GM12878 (cell line): ENCODE results near the gene EXOC4. TPM values are rescaled to one million over a fixed set of nuclear protein-coding genes. Genes with fewer than 3 reads are reported as not detected.

ENCODE experiments used
- ATAC-seq: fragments of 200-7000 bp; cut with Tn5 transposase; 3 replicates; pipeline ENCODE4 v1.9.1; 2020; ENCODE audit warnings: mild to moderate bottlenecking, moderate library complexity
- BruUV-seq: library from RNA; stranded (reverse); fragments of 400-500 nt; replicated peaks from 2 replicates; lab custom pipeline; 2021; lab: Mats Ljungman, UMichigan
- CTCF ChIA-PET: fragments of 300-600 bp; sonication (Branson Sonifier 250); formaldehyde crosslinking; extraction: SDS; loops from one replicate; lab custom pipeline; 2021; ENCODE audit warnings: inconsistent platforms; lab: Yijun Ruan, JAX
- POLR2A ChIA-PET: fragments of 350-600 bp; formaldehyde crosslinking; extraction: SDS; loops from one replicate; lab custom pipeline; 2021; ENCODE audit warnings: inconsistent platforms; lab: Charles Lee
- RAD21 ChIA-PET: fragments of 300-600 bp; sonication (Branson Sonifier 250); formaldehyde crosslinking; loops from one replicate; lab custom pipeline; 2023; ENCODE audit warnings: antibody characterized with exemption; ENCODE audit not compliant: unreplicated experiment; lab: Charles Lee
- SMC1A ChIA-PET: fragments of 300-600 bp; sonication (Branson Sonifier 250); formaldehyde crosslinking; loops from one replicate; lab custom pipeline; 2023; ENCODE audit not compliant: unreplicated experiment, uncharacterized antibody; lab: Charles Lee
- DNase-seq: peaks from one replicate; pipeline ENCODE4 v3.0.0-alpha.2; 2011; ENCODE audit warnings: low read depth, low spot score
- FAIRE-seq: peaks from 3 replicates; lab custom pipeline; 2011; peaks lifted over from hg19 to GRCh38; lab: Jason Lieb, UNC
- H2AFZ ChIP-seq: 2 replicates; pipeline ENCODE4 v1.6.0; 2011; ENCODE audit warnings: low read depth, low read length, control low read depth; ENCODE audit not compliant: control insufficient read depth
- H3K27ac ChIP-seq: 2 replicates; pipeline ENCODE4 v1.5.1; 2011; ENCODE audit warnings: control low read depth; ENCODE audit not compliant: control insufficient read depth, insufficient read depth
- H3K27me3 ChIP-seq, 2 experiments: replicated peaks in 1 of 2; 2 replicates each; pipeline versions ENCODE4 v1.6.0 to v1.6.1; 2011; ENCODE audit warnings: low read length in 1 of 2; ENCODE audit not compliant: control insufficient read depth in 2 of 2, insufficient read depth in 2 of 2
- H3K36me3 ChIP-seq, 2 experiments: 2 replicates each; pipeline ENCODE4 v1.5.1; 2011; ENCODE audit warnings: low read length in 1 of 2; ENCODE audit not compliant: control insufficient read depth in 2 of 2, insufficient read depth in 2 of 2
- H3K4me1 ChIP-seq: 2 replicates; pipeline ENCODE4 v1.6.1; 2011; ENCODE audit warnings: mild to moderate bottlenecking, low read length, moderate library complexity, mixed read lengths; ENCODE audit not compliant: control insufficient read depth, insufficient read depth
- H3K4me2 ChIP-seq: 2 replicates; pipeline ENCODE4 v1.6.0; 2011; ENCODE audit warnings: control low read depth; ENCODE audit not compliant: control insufficient read depth, insufficient read depth
- H3K4me3 ChIP-seq: fragments of 200-600 bp; sonication (generic); 2 replicates; pipeline ENCODE4 v1.5.1; 2016
- H3K79me2 ChIP-seq: 2 replicates; pipeline ENCODE4 v1.6.0; 2011; ENCODE audit warnings: low read length; ENCODE audit not compliant: control insufficient read depth, insufficient read depth
- H3K9ac ChIP-seq: 2 replicates; pipeline ENCODE4 v1.8.0; 2011; ENCODE audit warnings: low read length, control low read depth, mixed read lengths; ENCODE audit not compliant: control insufficient read depth, insufficient read depth
- H3K9me3 ChIP-seq: replicated peaks from 3 replicates; pipeline ENCODE4 v1.5.1; 2011; ENCODE audit warnings: mild to moderate bottlenecking, low read length; ENCODE audit not compliant: control insufficient read depth, insufficient read depth
- H4K20me1 ChIP-seq: 2 replicates; pipeline ENCODE4 v1.6.0; 2011; ENCODE audit not compliant: control insufficient read depth, insufficient read depth
- BACH1 ChIP-seq: fragments of 450-650 bp; IDR thresholded peaks from 2 replicates; pipeline ENCODE4 v1.6.1; 2017; ENCODE audit warnings: mild to moderate bottlenecking, borderline replicate concordance
- HDGF ChIP-seq: fragments of 450-650 bp; IDR thresholded peaks from 2 replicates; pipeline ENCODE4 v1.6.1; 2016; ENCODE audit warnings: antibody characterized with exemption
- LARP7 ChIP-seq: fragments of 450-650 bp; IDR thresholded peaks from 2 replicates; pipeline ENCODE4 v1.6.1; 2017; ENCODE audit warnings: mild to moderate bottlenecking
- NR2F1 ChIP-seq: fragments of 450-650 bp; conservative IDR thresholded peaks from 2 replicates; pipeline ENCODE4 v1.6.1; 2017; ENCODE audit warnings: mild to moderate bottlenecking
- POLR2A ChIP-seq: IDR thresholded peaks from 2 replicates; pipeline ENCODE4 v1.6.1; 2011; ENCODE audit warnings: low read depth, mild to moderate bottlenecking, low read length
- SMAD1 ChIP-seq: fragments of 450-650 bp; IDR thresholded peaks from 2 replicates; pipeline ENCODE4 v1.6.1; 2018; ENCODE audit warnings: mild to moderate bottlenecking, low read depth; ENCODE audit not compliant: partially characterized antibody
- SP1 ChIP-seq: IDR thresholded peaks from one replicate; pipeline ENCODE4 v1.6.1; 2011; ENCODE audit warnings: low read depth, low read length
- ZBED1 ChIP-seq: IDR thresholded peaks from 2 replicates; pipeline ENCODE4 v1.6.1; 2016; ENCODE audit warnings: borderline replicate concordance
- ZNF24 ChIP-seq: fragments of 450-650 bp; IDR thresholded peaks from 2 replicates; pipeline ENCODE4 v1.6.1; 2017; ENCODE audit warnings: antibody characterized with exemption, mild to moderate bottlenecking
- ZSCAN29 ChIP-seq: fragments of 450-650 bp; IDR thresholded peaks from 2 replicates; pipeline ENCODE4 v1.6.1; 2017; ENCODE audit warnings: mild to moderate bottlenecking, moderate library complexity
- WGBS: methylation state at CpG from one replicate; pipeline ENCODE4 v1.1.6; 2016; ENCODE audit warnings: low lambda C conversion rate; ENCODE audit not compliant: insufficient replicate concordance, insufficient coverage; ENCODE audit errors: missing lambda C conversion rate; 5-methylcytosine and 5-hydroxymethylcytosine counted together
- in situ Hi-C: fragments of 300-500 bp; cut with MboI; formaldehyde crosslinking; loops from 9 replicates; pipeline ENCODE4 v1.14.3; 2018; ENCODE audit warnings: mixed read lengths
- intact Hi-C: fragments of 100-400 bp; cut with micrococcal nuclease; formaldehyde crosslinking; loops from one replicate; pipeline ENCODE4 v1.14.2; 2022; ENCODE audit not compliant: unreplicated experiment
- polyA plus RNA-seq, 11 experiments: library from polyadenylated mRNA; depleted of rRNA in 4 of 11; unstranded in 6 of 11; stranded (reverse) in 5 of 11; fragments of >200 nt; fragmentation: Nextera tagmentation in 4 of 11; fragmentation: Illumina TruSeq in 1 of 11; extraction: Ambion mirVana in 4 of 11; extraction: Trizol in 1 of 11; gene quantifications; 1 replicate in 1 of 11; 2 replicates in 10 of 11; pipeline versions ENCODE4 v1.2.1 to v1.2.3, GENCODE V29; 2011 to 2016; ENCODE audit warnings: inconsistent platforms in 2 of 11, missing spikeins in 2 of 11, low read depth in 1 of 11
- total RNA-seq, 4 experiments: library from RNA; depleted of rRNA in 3 of 4; stranded (reverse); fragments of >200 nt in 3 of 4; fragmentation: Illumina TruSeq in 1 of 4; extraction: Trizol in 1 of 4; gene quantifications; 2 replicates each; pipeline versions ENCODE4 v1.2.1 to v1.2.3, GENCODE V29; 2013 to 2021
- TF ChIP-seq, protein P1 (sequence below): fragments of 450-650 bp; IDR thresholded peaks from 2 replicates; pipeline ENCODE4 v1.6.1; 2014; ENCODE audit warnings: mild to moderate bottlenecking
- TF ChIP-seq, protein P2 (sequence below): IDR thresholded peaks from 2 replicates; pipeline ENCODE4 v1.6.1; 2012; ENCODE audit warnings: low read depth, low read length, improper control_type of control experiment
- TF ChIP-seq, protein P3 (sequence below): fragments of 450-650 bp; IDR thresholded peaks from 2 replicates; pipeline ENCODE4 v1.6.1; 2017; ENCODE audit warnings: low read depth, mild to moderate bottlenecking, moderate library complexity
- TF ChIP-seq, protein P4 (sequence below): fragments of 150-350 bp; IDR thresholded peaks from 2 replicates; pipeline ENCODE4 v1.6.1; 2014; ENCODE audit warnings: mild to moderate bottlenecking, low read depth, low read length

EXOC4 gene
- total and polyA plus RNA-seq, 10 of the 15 experiments (the other 5 are each of a cell fraction or from before 2014, with no cell fraction given): 13.2 to 44.5 (median 29.6) TPM

DNA sequence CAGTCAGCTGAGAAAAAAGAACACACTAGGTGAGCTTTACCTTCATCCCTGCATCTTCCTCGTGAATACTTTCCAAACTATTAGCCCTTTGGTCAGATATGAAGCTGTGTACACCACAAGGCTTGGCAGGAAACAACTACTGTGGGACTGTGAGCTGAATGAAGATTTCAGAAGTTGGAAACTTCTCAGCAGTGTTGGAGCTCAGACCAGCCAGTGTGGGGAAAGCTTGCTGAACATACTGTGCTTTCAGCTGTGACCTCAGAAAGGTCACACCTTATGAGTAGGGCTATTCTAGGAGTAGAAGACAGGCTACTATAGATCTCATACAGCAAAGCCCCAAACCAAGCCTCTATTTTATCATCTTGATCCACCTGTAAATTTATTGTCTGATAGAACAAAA, 123.6 kb downstream of the EXOC4 start:
- CTCF ChIA-PET: interaction anchor here (0.6 to 1.0 kb wide), 2 partner anchors 10 to 666 kb away, joined by 4 to 5 read pairs; no protein-coding TSS in a partner anchor
- Histone ChIP-seq H3K27me3 (no peaks in the 10 kb centered on the region), H3K9me3 (no peaks in the 10 kb centered on the region; the same call in 2 of the 3 replicates), H2AFZ (no peak overlapping the region), H3K79me2 (no peaks in the 10 kb centered on the region), H3K4me1 (no peaks in the 10 kb centered on the region), H3K4me3 (no peak overlapping the region), H3K4me2 (no peak overlapping the region), H3K36me3 (peaks cover 0 to 4% of the 10 kb centered on the region in 2 experiments; a peak in 1 of 4 replicates), H4K20me1 (no peaks in the 10 kb centered on the region), H3K9ac (no peak overlapping the region), H3K27ac (no peak overlapping the region)
- TF ChIP-seq, protein P1, sequence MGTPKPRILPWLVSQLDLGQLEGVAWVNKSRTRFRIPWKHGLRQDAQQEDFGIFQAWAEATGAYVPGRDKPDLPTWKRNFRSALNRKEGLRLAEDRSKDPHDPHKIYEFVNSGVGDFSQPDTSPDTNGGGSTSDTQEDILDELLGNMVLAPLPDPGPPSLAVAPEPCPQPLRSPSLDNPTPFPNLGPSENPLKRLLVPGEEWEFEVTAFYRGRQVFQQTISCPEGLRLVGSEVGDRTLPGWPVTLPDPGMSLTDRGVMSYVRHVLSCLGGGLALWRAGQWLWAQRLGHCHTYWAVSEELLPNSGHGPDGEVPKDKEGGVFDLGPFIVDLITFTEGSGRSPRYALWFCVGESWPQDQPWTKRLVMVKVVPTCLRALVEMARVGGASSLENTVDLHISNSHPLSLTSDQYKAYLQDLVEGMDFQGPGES: no peak
- no peak for TF ChIP-seq POLR2A
- TF ChIP-seq ZSCAN29: no peak
- TF ChIP-seq HDGF: no peak
- WGBS: 85% methylated on average over 1 of the region's 1 CpG
- intact Hi-C loops (no loop called here), in situ Hi-C loops (no loop called here)
- POLR2A ChIA-PET: no interaction called here
- ATAC-seq (no peak), FAIRE-seq (peak; percentile 76), DNase-seq (no peak)
- BruUV-seq: no TSS peak
- RAD21 ChIA-PET: no interaction called here
- SMC1A ChIA-PET: interaction anchor here (0.9 to 1.0 kb wide), 3 partner anchors 8 to 20 kb away, joined by 3 to 4 read pairs (median 3); no protein-coding TSS in a partner anchor

DNA sequence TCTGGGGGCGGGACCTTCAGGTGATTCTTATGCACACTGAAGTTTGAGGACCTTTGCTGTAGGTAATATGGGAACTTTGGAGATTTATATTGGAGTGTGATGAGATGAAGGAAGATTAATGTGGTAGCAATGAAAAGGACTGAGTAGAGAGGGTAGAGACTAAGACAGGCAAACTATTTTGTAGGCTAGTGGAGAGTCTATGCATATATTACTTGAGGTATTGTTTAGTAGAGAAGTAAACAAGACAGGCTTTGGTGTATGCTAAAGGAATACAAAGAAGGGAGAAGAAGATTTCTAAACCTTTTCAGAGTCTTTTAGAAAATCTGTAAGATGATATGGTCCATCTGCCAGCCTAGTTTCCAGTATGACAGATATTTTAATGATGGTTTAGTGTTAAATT, 129.1 kb downstream of the EXOC4 start:
- Histone ChIP-seq H3K4me2 (no peak overlapping the region), H3K9me3 (no peaks in the 10 kb centered on the region; the same call in 2 of the 3 replicates), H3K27me3 (no peaks in the 10 kb centered on the region), H3K27ac (no peak overlapping the region), H3K79me2 (no peaks in the 10 kb centered on the region), H3K9ac (no peak overlapping the region), H3K36me3 (no peaks in the 10 kb centered on the region), H3K4me1 (no peaks in the 10 kb centered on the region), H4K20me1 (no peaks in the 10 kb centered on the region), H2AFZ (no peak overlapping the region), H3K4me3 (no peak overlapping the region)
- ChIA-PET SMC1A (interaction anchor here (0.6 kb wide), 1 partner anchor 70 kb away, joined by 4 read pairs; no protein-coding TSS in a partner anchor), POLR2A (no interaction called here), RAD21 (no interaction called here), CTCF (no interaction called here)
- in situ Hi-C loops (no loop called here), intact Hi-C loops (no loop called here)
- WGBS: 96% methylated on average over 1 of the region's 1 CpG
- no peak for ATAC-seq
- no peak for DNase-seq
- BruUV-seq: no TSS peak
- no peak for FAIRE-seq
- TF ChIP-seq SMAD1: no peak
- TF ChIP-seq LARP7: no peak
- TF ChIP-seq BACH1: no peak
- no peak for TF ChIP-seq ZBED1
- TF ChIP-seq, protein P2, sequence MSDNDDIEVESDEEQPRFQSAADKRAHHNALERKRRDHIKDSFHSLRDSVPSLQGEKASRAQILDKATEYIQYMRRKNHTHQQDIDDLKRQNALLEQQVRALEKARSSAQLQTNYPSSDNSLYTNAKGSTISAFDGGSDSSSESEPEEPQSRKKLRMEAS: no peak
- TF ChIP-seq, protein P3, sequence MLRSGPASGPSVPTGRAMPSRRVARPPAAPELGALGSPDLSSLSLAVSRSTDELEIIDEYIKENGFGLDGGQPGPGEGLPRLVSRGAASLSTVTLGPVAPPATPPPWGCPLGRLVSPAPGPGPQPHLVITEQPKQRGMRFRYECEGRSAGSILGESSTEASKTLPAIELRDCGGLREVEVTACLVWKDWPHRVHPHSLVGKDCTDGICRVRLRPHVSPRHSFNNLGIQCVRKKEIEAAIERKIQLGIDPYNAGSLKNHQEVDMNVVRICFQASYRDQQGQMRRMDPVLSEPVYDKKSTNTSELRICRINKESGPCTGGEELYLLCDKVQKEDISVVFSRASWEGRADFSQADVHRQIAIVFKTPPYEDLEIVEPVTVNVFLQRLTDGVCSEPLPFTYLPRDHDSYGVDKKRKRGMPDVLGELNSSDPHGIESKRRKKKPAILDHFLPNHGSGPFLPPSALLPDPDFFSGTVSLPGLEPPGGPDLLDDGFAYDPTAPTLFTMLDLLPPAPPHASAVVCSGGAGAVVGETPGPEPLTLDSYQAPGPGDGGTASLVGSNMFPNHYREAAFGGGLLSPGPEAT: no peak
- no peak for TF ChIP-seq SP1
- TF ChIP-seq NR2F1: no peak
- TF ChIP-seq, protein P4, sequence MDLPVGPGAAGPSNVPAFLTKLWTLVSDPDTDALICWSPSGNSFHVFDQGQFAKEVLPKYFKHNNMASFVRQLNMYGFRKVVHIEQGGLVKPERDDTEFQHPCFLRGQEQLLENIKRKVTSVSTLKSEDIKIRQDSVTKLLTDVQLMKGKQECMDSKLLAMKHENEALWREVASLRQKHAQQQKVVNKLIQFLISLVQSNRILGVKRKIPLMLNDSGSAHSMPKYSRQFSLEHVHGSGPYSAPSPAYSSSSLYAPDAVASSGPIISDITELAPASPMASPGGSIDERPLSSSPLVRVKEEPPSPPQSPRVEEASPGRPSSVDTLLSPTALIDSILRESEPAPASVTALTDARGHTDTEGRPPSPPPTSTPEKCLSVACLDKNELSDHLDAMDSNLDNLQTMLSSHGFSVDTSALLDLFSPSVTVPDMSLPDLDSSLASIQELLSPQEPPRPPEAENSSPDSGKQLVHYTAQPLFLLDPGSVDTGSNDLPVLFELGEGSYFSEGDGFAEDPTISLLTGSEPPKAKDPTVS: no peak
- no peak for TF ChIP-seq ZNF24
